SK-N-MC (cell line): ENCODE measurements around the gene NTN5.

Experiments used
- EZH2 ChIP-seq: fragments of 200-600 bp; sonication (generic); IDR thresholded peaks from one replicate; pipeline ENCODE4 v1.6.1; 2017; ENCODE audit warnings: antibody characterized with exemption
- FOXP2 ChIP-seq: optimal IDR thresholded peaks from 2 replicates; pipeline ENCODE3; 2011; ENCODE audit warnings: mild to moderate bottlenecking, moderate library complexity; ENCODE audit not compliant: insufficient read depth; ENCODE audit errors: extremely low read length, control extremely low read depth
- POLR2AphosphoS5 ChIP-seq: IDR thresholded peaks from 2 replicates; pipeline ENCODE4 v1.6.1; 2012; ENCODE audit warnings: mild to moderate bottlenecking, low read depth, low read length, borderline replicate concordance

GRCh38 chr19:48637948-48638830 lies 34.6 kb downstream of the NTN5 start:
- no peak for TF ChIP-seq EZH2
- TF ChIP-seq POLR2AphosphoS5: no peak; the same call in 1 of the 2 replicates
- no peak for TF ChIP-seq FOXP2
